Measurements from ENCODE around the gene COLGALT1. TPM values are rescaled to one million over a fixed set of nuclear protein-coding genes. Genes with fewer than 3 reads are reported as not detected.
A peak's percentile ranks its signal among the peaks of the same experiment; 100 is the strongest.

COLGALT1 gene
- total RNA-seq, 1 donor from 2014 or later = 257 TPM

DNA sequence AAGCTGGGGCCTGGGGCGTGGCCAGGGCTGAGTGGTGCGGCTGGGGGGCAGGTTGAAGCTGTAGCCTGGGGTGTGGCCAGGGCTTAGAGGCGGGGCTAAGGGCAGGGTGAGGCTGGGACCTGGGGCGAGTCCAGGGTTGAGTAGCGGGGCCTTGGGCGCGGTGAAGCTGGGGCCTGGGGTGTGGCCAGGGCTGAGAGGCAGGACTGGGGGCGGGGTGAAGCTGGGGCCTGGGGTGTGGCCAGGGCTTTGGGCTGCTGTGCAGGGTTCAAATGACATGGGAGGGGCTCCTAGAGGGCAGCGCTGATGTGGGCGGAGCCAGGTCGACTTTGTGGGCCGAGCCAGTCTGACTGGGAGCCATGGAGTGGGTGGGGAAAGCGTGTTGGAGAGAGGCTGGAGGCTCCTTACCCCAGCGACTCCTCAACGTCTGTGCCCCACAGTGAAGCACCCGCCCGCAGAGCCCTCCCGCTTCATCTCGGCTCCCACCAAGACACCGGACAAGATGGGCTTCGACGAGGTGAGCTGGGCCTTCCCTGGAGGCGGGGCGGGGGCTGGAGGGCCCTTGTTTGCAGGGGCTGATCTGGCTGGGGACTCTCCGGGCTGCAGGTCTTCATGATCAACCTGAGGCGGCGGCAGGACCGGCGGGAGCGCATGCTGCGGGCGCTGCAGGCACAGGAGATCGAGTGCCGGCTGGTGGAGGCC, 21.5 kb downstream of the COLGALT1 start:
- Mint-ChIP-seq H3K27me3 (ENCODE audit: unreplicated experiment) (peaks cover 6% of the 10 kb centered on the region), H3K36me3 (ENCODE audit: low read depth, unreplicated experiment) (peaks cover 37% of the 10 kb centered on the region), H3K4me3 (ENCODE audit: unreplicated experiment) (no peak overlapping the region), H3K9me3 (ENCODE audit: unreplicated experiment) (no peaks in the 10 kb centered on the region), H3K4me1 (ENCODE audit: unreplicated experiment) (peaks cover 4% of the 10 kb centered on the region), H3K27ac (ENCODE audit: unreplicated experiment) (no peak overlapping the region)
- TF ChIP-seq, protein P1, sequence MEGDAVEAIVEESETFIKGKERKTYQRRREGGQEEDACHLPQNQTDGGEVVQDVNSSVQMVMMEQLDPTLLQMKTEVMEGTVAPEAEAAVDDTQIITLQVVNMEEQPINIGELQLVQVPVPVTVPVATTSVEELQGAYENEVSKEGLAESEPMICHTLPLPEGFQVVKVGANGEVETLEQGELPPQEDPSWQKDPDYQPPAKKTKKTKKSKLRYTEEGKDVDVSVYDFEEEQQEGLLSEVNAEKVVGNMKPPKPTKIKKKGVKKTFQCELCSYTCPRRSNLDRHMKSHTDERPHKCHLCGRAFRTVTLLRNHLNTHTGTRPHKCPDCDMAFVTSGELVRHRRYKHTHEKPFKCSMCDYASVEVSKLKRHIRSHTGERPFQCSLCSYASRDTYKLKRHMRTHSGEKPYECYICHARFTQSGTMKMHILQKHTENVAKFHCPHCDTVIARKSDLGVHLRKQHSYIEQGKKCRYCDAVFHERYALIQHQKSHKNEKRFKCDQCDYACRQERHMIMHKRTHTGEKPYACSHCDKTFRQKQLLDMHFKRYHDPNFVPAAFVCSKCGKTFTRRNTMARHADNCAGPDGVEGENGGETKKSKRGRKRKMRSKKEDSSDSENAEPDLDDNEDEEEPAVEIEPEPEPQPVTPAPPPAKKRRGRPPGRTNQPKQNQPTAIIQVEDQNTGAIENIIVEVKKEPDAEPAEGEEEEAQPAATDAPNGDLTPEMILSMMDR (IDR thresholded peaks at IDR 0.05; ENCODE audit: unreplicated experiment) = no peak
- no peak for DNase-seq (ENCODE audit: low spot score)

DNA sequence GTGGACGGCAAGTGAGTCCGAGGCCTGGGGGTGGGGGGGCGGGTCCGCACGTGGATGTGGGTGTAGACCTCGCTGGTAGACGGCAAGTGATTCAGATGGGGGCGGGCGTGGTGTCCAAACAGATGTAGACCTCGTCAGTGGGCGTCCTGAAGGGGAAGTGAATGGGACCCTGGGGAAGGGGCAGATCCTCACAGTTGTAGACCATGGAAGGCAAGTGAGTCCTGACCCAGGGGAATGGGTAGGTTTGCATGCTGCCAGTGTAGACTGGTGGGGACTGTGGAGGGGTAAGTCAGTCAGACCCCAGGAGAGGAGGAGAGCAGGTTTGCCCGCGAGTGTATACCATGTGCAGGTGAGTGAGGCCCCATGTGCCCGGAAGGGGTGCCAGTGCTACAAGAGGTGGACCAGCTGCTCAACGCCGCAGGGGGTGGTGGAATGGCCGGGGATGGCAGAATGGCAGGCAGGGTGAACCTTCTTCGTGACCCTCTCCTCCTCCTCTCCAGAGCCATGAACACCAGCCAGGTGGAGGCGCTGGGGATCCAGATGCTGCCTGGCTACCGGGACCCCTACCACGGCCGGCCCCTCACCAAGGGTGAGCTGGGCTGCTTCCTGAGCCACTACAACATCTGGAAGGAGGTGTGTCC, 22.1 kb downstream of the COLGALT1 start:
- peaks cover 32% of the 10 kb centered on the region for H3K36me3 Mint-ChIP-seq (ENCODE audit: low read depth, unreplicated experiment)
- peak overlapping the region; percentile 68 for H3K4me3 Mint-ChIP-seq (ENCODE audit: unreplicated experiment)
- no peak for DNase-seq (ENCODE audit: low spot score)

DNA sequence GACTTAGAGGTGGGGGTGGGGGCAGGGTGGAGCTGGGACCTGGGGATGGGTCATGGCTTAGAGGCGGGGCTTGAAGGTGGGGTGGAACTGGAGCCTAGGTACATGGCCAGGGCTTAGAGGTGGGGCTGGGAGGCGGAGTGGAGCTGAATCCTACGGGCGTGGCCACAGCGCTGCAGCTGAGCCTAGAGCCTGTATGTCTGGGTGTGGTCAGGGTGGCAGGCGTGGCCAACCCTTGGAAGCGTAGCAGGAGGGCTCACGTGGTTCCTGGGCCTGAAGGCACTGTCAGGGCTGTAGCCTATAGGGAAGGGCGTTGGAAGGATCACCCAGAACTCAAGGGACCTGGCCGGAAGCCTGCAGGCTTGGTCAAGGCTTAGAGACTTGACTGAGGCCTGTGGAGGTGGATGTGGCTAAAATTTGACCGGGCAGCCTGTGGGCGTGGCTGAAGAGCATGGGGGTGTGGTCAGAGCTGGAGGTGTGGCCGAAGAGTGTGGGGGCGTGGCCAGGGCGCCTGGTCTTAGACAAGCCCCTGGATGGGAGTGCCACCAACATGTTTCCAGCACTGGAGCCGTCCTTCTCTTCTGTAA, 24.3 kb downstream of the COLGALT1 start:
- H3K9me3 Mint-ChIP-seq (ENCODE audit: unreplicated experiment) = no peaks in the 10 kb centered on the region
- H3K27me3 Mint-ChIP-seq (ENCODE audit: unreplicated experiment) = peaks cover 6% of the 10 kb centered on the region
- H3K27ac Mint-ChIP-seq (ENCODE audit: unreplicated experiment) = no peak overlapping the region
- H3K4me3 Mint-ChIP-seq (ENCODE audit: unreplicated experiment) = peak overlapping the region; percentile 65
- peaks cover 30% of the 10 kb centered on the region for H3K36me3 Mint-ChIP-seq (ENCODE audit: low read depth, unreplicated experiment)
- TF ChIP-seq, protein P1 (IDR thresholded peaks at IDR 0.05; ENCODE audit: unreplicated experiment) = no peak
- peaks cover 4% of the 10 kb centered on the region for H3K4me1 Mint-ChIP-seq (ENCODE audit: unreplicated experiment)
- peak; percentile 68 for DNase-seq (ENCODE audit: low spot score)

More for the DNA sequence above, 22.1 kb downstream of the COLGALT1 start:
- Mint-ChIP-seq H3K9me3 (ENCODE audit: unreplicated experiment) (no peaks in the 10 kb centered on the region), H3K4me1 (ENCODE audit: unreplicated experiment) (peaks cover 4% of the 10 kb centered on the region), H3K27ac (ENCODE audit: unreplicated experiment) (no peak overlapping the region), H3K27me3 (ENCODE audit: unreplicated experiment) (peaks cover 6% of the 10 kb centered on the region)
- TF ChIP-seq, protein P1 (IDR thresholded peaks at IDR 0.05; ENCODE audit: unreplicated experiment) = no peak

DNA sequence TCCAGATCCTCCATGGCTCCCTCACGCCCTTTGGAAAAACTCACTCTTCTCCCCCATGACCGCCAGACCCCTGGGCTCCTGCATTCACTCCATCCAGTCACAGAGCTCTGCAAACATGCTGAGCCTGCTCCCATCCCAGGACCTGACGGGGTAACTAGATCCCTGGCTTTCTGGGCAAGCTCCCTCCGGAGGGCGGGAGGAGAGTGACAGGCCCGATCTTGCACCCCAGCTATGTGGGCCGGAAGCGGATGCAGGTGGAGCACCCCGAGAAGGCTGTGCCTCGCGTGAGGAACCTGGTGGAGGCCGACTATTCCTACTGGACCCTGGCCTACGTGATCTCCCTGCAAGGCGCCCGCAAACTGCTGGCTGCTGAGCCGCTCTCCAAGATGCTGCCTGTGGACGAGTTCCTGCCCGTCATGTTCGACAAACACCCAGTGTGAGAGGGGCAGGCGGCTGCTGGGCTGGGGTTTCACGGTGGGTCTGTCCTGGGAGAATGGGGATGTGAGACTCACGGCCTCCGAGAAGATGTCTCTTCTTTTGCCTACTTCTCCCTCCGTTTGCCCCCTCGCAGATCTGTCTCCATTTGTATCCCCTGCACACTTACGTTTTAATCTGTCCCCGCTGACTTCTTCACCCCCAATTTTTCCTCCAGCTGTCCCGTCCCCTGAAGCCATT, 25.2 kb downstream of the COLGALT1 start:
- TF ChIP-seq, protein P1 (IDR thresholded peaks at IDR 0.05; ENCODE audit: unreplicated experiment) = peak; percentile 18
- peaks cover 4% of the 10 kb centered on the region for H3K4me1 Mint-ChIP-seq (ENCODE audit: unreplicated experiment)
- no peak for DNase-seq (ENCODE audit: low spot score)
- H3K9me3 Mint-ChIP-seq (ENCODE audit: unreplicated experiment) = no peaks in the 10 kb centered on the region
- H3K36me3 Mint-ChIP-seq (ENCODE audit: low read depth, unreplicated experiment) = peaks cover 30% of the 10 kb centered on the region
- peaks cover 6% of the 10 kb centered on the region for H3K27me3 Mint-ChIP-seq (ENCODE audit: unreplicated experiment)
- no peak overlapping the region for H3K27ac Mint-ChIP-seq (ENCODE audit: unreplicated experiment)
- H3K4me3 Mint-ChIP-seq (ENCODE audit: unreplicated experiment) = peak overlapping the region; percentile 65
